Upper lobe of left lung (tissue), 6 donors: Measurements from ENCODE around the gene HSPB6. TPM values are rescaled to one million over a fixed set of nuclear protein-coding genes. Genes with fewer than 3 reads are reported as not detected.
A peak's percentile ranks its signal among the peaks of the same experiment; 100 is the strongest.

Experiments used
- ATAC-seq, 2 donors: fragments of 200-7000 bp; cut with Tn5 transposase; one replicate each; pipeline ENCODE4 v1.9.1; 2022; ENCODE audit warnings: mild to moderate bottlenecking in 2 of 2, moderate library complexity in 2 of 2; ENCODE audit not compliant: low FRiP score in 2 of 2
- DNase-seq, 2 donors: peaks; one replicate each; pipeline ENCODE4 v3.0.0-alpha.2; 2019 to 2020
- H3K27ac ChIP-seq, 4 donors: fragments of 200-600 bp; sonication (generic); one replicate each; pipeline ENCODE4 v1.5.1; 2016 to 2019
- H3K27me3 ChIP-seq, 4 donors: fragments of 200-600 bp; sonication (generic); one replicate each; pipeline ENCODE4 v1.5.1; 2017 to 2019
- H3K36me3 ChIP-seq, 4 donors: fragments of 200-600 bp; sonication (generic); one replicate each; pipeline ENCODE4 v1.5.1; 2016 to 2019
- H3K4me1 ChIP-seq, 4 donors: fragments of 200-600 bp; sonication (generic); one replicate each; pipeline ENCODE4 v1.5.1; 2018 to 2019
- H3K4me3 ChIP-seq, 4 donors: fragments of 200-600 bp; sonication (generic); one replicate each; pipeline ENCODE4 v1.5.1; 2017 to 2019; ENCODE audit warnings: mild to moderate bottlenecking in 2 of 4, moderate library complexity in 1 of 4
- H3K9me3 ChIP-seq, 4 donors: fragments of 200-600 bp; sonication (generic); one replicate each; pipeline ENCODE4 v1.5.1; 2018 to 2019
- CTCF ChIP-seq, 6 experiments: fragments of 450-650 bp in 4 of 6; fragments of 200-600 bp in 2 of 6; sonication (generic) in 2 of 6; IDR thresholded peaks; one replicate each; pipeline ENCODE4 v1.5.1; 2016 to 2019; ENCODE audit warnings: antibody characterized with exemption in 6 of 6
- EP300 ChIP-seq, 4 donors: sonication (generic); formaldehyde crosslinking; IDR thresholded peaks; one replicate each; pipeline ENCODE4 v1.5.1; 2017; ENCODE audit warnings: antibody characterized with exemption in 4 of 4, control low read depth in 2 of 4
- POLR2A ChIP-seq, 4 donors: fragments of 450-650 bp; IDR thresholded peaks; one replicate each; pipeline ENCODE4 v1.5.1; 2016 to 2017; ENCODE audit warnings: antibody characterized with exemption in 4 of 4, mild to moderate bottlenecking in 2 of 4
- POLR2AphosphoS5 ChIP-seq, 2 donors: sonication (generic); formaldehyde crosslinking; IDR thresholded peaks; one replicate each; pipeline ENCODE4 v1.5.1; 2017; ENCODE audit warnings: antibody characterized with exemption in 2 of 2
- WGBS, 2 donors: methylation state at CpG; one replicate each; pipeline ENCODE4 v1.1.5; 2017 to 2018; 5-methylcytosine and 5-hydroxymethylcytosine counted together
- total RNA-seq, 6 donors: library from RNA; depleted of rRNA in 4 of 6; stranded (reverse); fragments of >200 nt in 4 of 6; gene quantifications; one replicate each; pipeline versions ENCODE4 v1.1.0 to v1.2.1, GENCODE V29; 2016 to 2021
- donor health status: DM: no; HTN: no; CAD: no; lungs with moderate emphysema.
- donor health status: DM: no; HTN: yes; CAD: no; lungs with severe emphysema.

Gene HSPB6
- total RNA-seq, 6 donors from 2014 or later: 4.2 to 46.2 (median 18.4) TPM

GRCh38 chr19:35745328-35746086 is 11.3 kb downstream of the HSPB6 start, which contains the start of the genes PSENEN and U2AF1L4:
Gene PSENEN, plus strand, starts transcription at chr19:35745651. Its CDS starts 280 bp downstream, at chr19:35745931.
Gene U2AF1L4, minus strand, starts transcription at chr19:35745418. Its CDS starts 27 bp downstream, at chr19:35745391.
- TF ChIP-seq POLR2A (IDR thresholded peaks at IDR 0.05): peak in 1 of 4 donors; percentile 48
- no peak for TF ChIP-seq EP300 (IDR thresholded peaks at IDR 0.05)
- peak in 1 of 2 donors; percentile 70 for TF ChIP-seq POLR2AphosphoS5 (IDR thresholded peaks at IDR 0.05)
- TF ChIP-seq CTCF (IDR thresholded peaks at IDR 0.05): peak in 2 of 6 experiments; percentile 3 to 28

DNA sequence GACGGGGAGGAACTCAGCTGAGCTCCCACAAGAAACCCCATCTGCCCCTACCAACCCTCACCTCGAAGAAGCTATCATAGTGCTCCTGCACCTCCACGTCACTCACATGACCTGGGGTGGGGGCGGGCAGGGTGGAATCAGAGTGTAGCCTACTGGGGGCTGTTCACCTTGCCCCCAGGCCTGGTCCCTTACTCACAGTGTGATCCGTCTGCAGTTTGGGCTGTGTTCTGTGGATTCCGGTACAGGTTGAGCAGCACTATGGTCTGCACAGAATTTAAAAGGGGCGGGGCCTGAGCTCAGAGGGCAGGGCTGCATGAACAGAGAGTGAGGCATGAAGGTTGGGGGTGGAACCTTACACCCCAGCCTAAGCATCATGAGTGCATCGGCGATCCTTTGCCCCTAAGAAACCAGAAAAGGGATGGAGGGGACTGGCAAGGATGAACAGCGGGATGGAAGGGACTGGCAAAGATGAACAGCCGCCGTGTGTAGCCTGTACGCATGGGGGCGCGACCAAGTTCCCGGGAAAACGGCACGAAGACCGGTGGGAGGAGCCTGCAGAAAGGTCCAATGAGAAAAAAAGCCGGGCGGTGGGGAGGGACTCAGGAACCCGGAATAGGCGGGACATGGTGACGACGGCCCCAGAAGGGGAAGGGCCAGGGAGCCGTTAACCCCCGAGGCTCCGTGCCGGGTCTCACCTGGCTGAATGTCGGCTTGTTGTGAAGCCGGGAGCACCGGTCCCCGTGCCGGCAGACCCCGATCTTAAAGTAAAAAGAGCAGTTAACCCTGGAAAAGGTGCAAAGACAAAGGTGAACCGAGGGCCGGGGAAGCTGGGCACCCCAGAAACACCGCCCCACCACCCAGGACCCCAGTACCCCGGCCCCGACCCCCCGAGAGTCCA is 12.2 kb downstream of the HSPB6 start:
- H3K36me3 ChIP-seq: peaks cover 0 to 4% (median 0%) of the 10 kb centered on the region in 4 donors
- DNase-seq (peak; percentile 92 to 98), ATAC-seq (peak; percentile 87 to 91)
- peak in 1 of 2 donors; percentile 5 for TF ChIP-seq POLR2AphosphoS5 (IDR thresholded peaks at IDR 0.05)
- no peak for TF ChIP-seq EP300 (IDR thresholded peaks at IDR 0.05)
- TF ChIP-seq POLR2A (IDR thresholded peaks at IDR 0.05): peak in 1 of 4 donors; percentile 88
- TF ChIP-seq CTCF (IDR thresholded peaks at IDR 0.05): peak in 5 of 6 experiments; percentile 19 to 52 (median 40)
- H3K4me1 ChIP-seq: peaks cover 42 to 69% (median 53%) of the 10 kb centered on the region in 4 donors
- H3K9me3 ChIP-seq: no peaks in the 10 kb centered on the region
- no peaks in the 10 kb centered on the region for H3K27me3 ChIP-seq
- peak overlapping the region; percentile 99 to 100 (median 100) for H3K27ac ChIP-seq
- 7 to 9% methylated on average over 32 to 41 of the region's 41 CpGs for WGBS, 2 donors
- H3K4me3 ChIP-seq: peak overlapping the region; percentile 63 to 91 (median 76)

More at GRCh38 chr19:35745328-35746086, 11.3 kb downstream of the HSPB6 start, which contains the start of the genes PSENEN and U2AF1L4:
- Histone ChIP-seq H3K9me3 (no peaks in the 10 kb centered on the region), H3K27ac (peak within 1 kb of the TSS; percentile 99 to 100 (median 100)), H3K4me3 (peak within 1 kb of the TSS; percentile 63 to 91 (median 76)), H3K4me1 (peaks cover 40 to 70% (median 52%) of the 10 kb centered on the region in 4 donors), H3K27me3 (no peaks in the 10 kb centered on the region), H3K36me3 (peaks cover 0 to 4% (median 0%) of the 10 kb centered on the region in 4 donors)
- DNase-seq (peak; percentile 99), ATAC-seq (peak; percentile 89 to 93)
- WGBS, 2 donors: 1 to 2% methylated on average over 22 of the region's 40 CpGs

- Histone ChIP-seq H3K4me1 (peaks cover 37 to 67% (median 52%) of the 10 kb centered on the region in 4 donors), H3K36me3 (peaks cover 0 to 8% (median 2%) of the 10 kb centered on the region in 4 donors), H3K27ac (peak overlapping the region; percentile 99 to 100 (median 100)), H3K9me3 (no peaks in the 10 kb centered on the region), H3K4me3 (peak overlapping the region in 3 of 4 donors; percentile 63 to 91 (median 87)), H3K27me3 (no peaks in the 10 kb centered on the region)
- WGBS, 2 donors: 89 to 94% methylated on average over 15 to 19 of the region's 19 CpGs
- ATAC-seq (no peak), DNase-seq (no peak)
- TF ChIP-seq EP300 (IDR thresholded peaks at IDR 0.05): no peak
- TF ChIP-seq POLR2A (IDR thresholded peaks at IDR 0.05): no peak
- TF ChIP-seq CTCF (IDR thresholded peaks at IDR 0.05): no peak
- no peak for TF ChIP-seq POLR2AphosphoS5 (IDR thresholded peaks at IDR 0.05)
These were observed 13.0 kb downstream of the HSPB6 start for GRCh38 chr19:35743640-35744429.

- WGBS, 2 donors: 60 to 77% methylated on average over 9 of the region's 9 CpGs
These were observed 14.6 kb downstream of the HSPB6 start, which contains the start of gene IGFLR1 for GRCh38 chr19:35742121-35742724. Gene IGFLR1, minus strand, starts transcription at chr19:35742452. Its CDS starts 1,272 bp downstream, at chr19:35741180.

More at GRCh38 chr19:35742121-35742724, 14.6 kb downstream of the HSPB6 start, which contains the start of gene IGFLR1:
- ATAC-seq (no peak), DNase-seq (peak in 1 of 2 donors; percentile 73)
- no peaks in the 10 kb centered on the region for H3K27me3 ChIP-seq
- peak within 1 kb of the TSS; percentile 79 to 91 (median 88) for H3K27ac ChIP-seq
- no peak for TF ChIP-seq EP300 (IDR thresholded peaks at IDR 0.05)
- peak in 1 of 2 donors; percentile 24 for TF ChIP-seq POLR2AphosphoS5 (IDR thresholded peaks at IDR 0.05)
- TF ChIP-seq POLR2A (IDR thresholded peaks at IDR 0.05): peak in 1 of 4 donors; percentile 52
- TF ChIP-seq CTCF (IDR thresholded peaks at IDR 0.05): no peak
- H3K4me1 ChIP-seq: peaks cover 30 to 60% (median 45%) of the 10 kb centered on the region in 4 donors
- H3K9me3 ChIP-seq: no peaks in the 10 kb centered on the region
- peak within 1 kb of the TSS in 3 of 4 donors; percentile 68 to 77 (median 70) for H3K4me3 ChIP-seq
- peaks cover 2 to 24% (median 16%) of the 10 kb centered on the region in 4 donors for H3K36me3 ChIP-seq
